ENCODE data around the gene COL28A1.

Gene COL28A1

GRCh38 chr7:7427363-7427762 is 108.3 kb downstream of the COL28A1 start:
- Histone ChIP-seq H2AFZ (ENCODE audit: low read length) (0 out of 2 replicates have a peak overlapping the region, but pooled peaks have one; percentile 16), H3K4me2 (ENCODE audit: low read depth, low read length, poor library complexity, severe bottlenecking) (no peak overlapping the region), H3K9me2 (replicated peaks; ENCODE audit: low read depth, low read length) (no peaks in the 10 kb centered on the region), H3K4me3 (ENCODE audit: low read length, poor library complexity, severe bottlenecking) (no peak overlapping the region), H3K27me3 (ENCODE audit: insufficient read depth, low read length, poor library complexity, severe bottlenecking) (no peaks in the 10 kb centered on the region), H3K4me1 (ENCODE audit: insufficient read depth, low read length, poor library complexity, severe bottlenecking) (peaks cover 7% of the 10 kb centered on the region), H4K20me1 (ENCODE audit: insufficient read depth, low read length, poor library complexity, severe bottlenecking) (no peaks in the 10 kb centered on the region), H3K9ac (ENCODE audit: low read depth, low read length, poor library complexity, severe bottlenecking) (no peak overlapping the region), H3K9me3 (ENCODE audit: insufficient read depth, low read depth, low read length) (no peaks in the 10 kb centered on the region), H3K79me2 (ENCODE audit: insufficient read depth, low read length) (no peaks in the 10 kb centered on the region), H3K36me3 (ENCODE audit: insufficient read depth, low read length) (no peaks in the 10 kb centered on the region), H3F3A (ENCODE audit: low read depth) (no peaks in the 10 kb centered on the region)
- no peak for TF ChIP-seq EZH2phosphoT487 (IDR thresholded peaks at IDR 0.05; ENCODE audit: borderline replicate concordance)
- TF ChIP-seq CTCF (conservative IDR thresholded peaks at IDR 0.05; ENCODE audit: low read length), result no peak

DNA sequence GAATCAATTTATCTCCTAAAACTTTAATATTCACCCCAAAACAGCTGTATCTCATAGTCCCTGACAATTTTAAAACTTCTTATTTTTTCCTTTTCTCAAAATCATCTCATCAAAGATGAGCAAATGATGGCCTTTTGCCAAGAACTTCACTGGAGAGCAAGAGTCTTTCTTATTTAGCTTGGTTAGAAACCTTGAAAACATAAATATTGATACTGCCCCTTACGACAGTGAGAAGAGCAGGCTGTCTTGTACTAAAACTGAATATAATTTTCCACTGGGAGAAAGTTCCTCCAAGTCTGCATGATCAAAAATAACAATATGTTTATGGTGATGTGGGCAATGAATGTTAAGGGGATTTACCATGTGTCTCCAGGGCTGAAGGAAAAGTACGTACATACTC is 109.0 kb downstream of the COL28A1 start:
- no peak overlapping the region for H3K4me2 ChIP-seq (ENCODE audit: low read depth, low read length, poor library complexity, severe bottlenecking)
- H3F3A ChIP-seq (ENCODE audit: low read depth), result no peaks in the 10 kb centered on the region
- no peaks in the 10 kb centered on the region for H4K20me1 ChIP-seq (ENCODE audit: insufficient read depth, low read length, poor library complexity, severe bottlenecking)
- H3K9me3 ChIP-seq (ENCODE audit: insufficient read depth, low read depth, low read length), result no peaks in the 10 kb centered on the region
- no peak overlapping the region for H3K4me3 ChIP-seq (ENCODE audit: low read length, poor library complexity, severe bottlenecking)
- no peaks in the 10 kb centered on the region for H3K36me3 ChIP-seq (ENCODE audit: insufficient read depth, low read length)
- no peaks in the 10 kb centered on the region for H3K79me2 ChIP-seq (ENCODE audit: insufficient read depth, low read length)
- H3K27me3 ChIP-seq (ENCODE audit: insufficient read depth, low read length, poor library complexity, severe bottlenecking), result no peaks in the 10 kb centered on the region
- no peaks in the 10 kb centered on the region for H3K9me2 ChIP-seq (replicated peaks; ENCODE audit: low read depth, low read length)
- H3K4me1 ChIP-seq (ENCODE audit: insufficient read depth, low read length, poor library complexity, severe bottlenecking), result peaks cover 7% of the 10 kb centered on the region
- no peak overlapping the region; the same call in 1 of the 2 replicates for H2AFZ ChIP-seq (ENCODE audit: low read length)
- TF ChIP-seq CTCF (conservative IDR thresholded peaks at IDR 0.05; ENCODE audit: low read length) (no peak), EZH2phosphoT487 (IDR thresholded peaks at IDR 0.05; ENCODE audit: borderline replicate concordance) (no peak)
- H3K9ac ChIP-seq (ENCODE audit: low read depth, low read length, poor library complexity, severe bottlenecking), result no peak overlapping the region

GRCh38 chr7:7425321-7425720 is 110.4 kb downstream of the COL28A1 start:
- no peaks in the 10 kb centered on the region for H3F3A ChIP-seq (ENCODE audit: low read depth)
- H3K4me2 ChIP-seq (ENCODE audit: low read depth, low read length, poor library complexity, severe bottlenecking), result peak overlapping the region; percentile 72
- TF ChIP-seq EZH2phosphoT487 (IDR thresholded peaks at IDR 0.05; ENCODE audit: borderline replicate concordance) (no peak), CTCF (conservative IDR thresholded peaks at IDR 0.05; ENCODE audit: low read length) (no peak)
- H3K79me2 ChIP-seq (ENCODE audit: insufficient read depth, low read length), result no peaks in the 10 kb centered on the region
- H3K9me2 ChIP-seq (replicated peaks; ENCODE audit: low read depth, low read length), result no peaks in the 10 kb centered on the region
- H3K9ac ChIP-seq (ENCODE audit: low read depth, low read length, poor library complexity, severe bottlenecking), result no peak overlapping the region
- no peaks in the 10 kb centered on the region for H4K20me1 ChIP-seq (ENCODE audit: insufficient read depth, low read length, poor library complexity, severe bottlenecking)
- H2AFZ ChIP-seq (ENCODE audit: low read length), result peak overlapping the region; percentile 35; the same call in 1 of the 2 replicates
- H3K9me3 ChIP-seq (ENCODE audit: insufficient read depth, low read depth, low read length), result no peaks in the 10 kb centered on the region
- no peak overlapping the region for H3K4me3 ChIP-seq (ENCODE audit: low read length, poor library complexity, severe bottlenecking)
- H3K27me3 ChIP-seq (ENCODE audit: insufficient read depth, low read length, poor library complexity, severe bottlenecking), result no peaks in the 10 kb centered on the region
- no peaks in the 10 kb centered on the region for H3K36me3 ChIP-seq (ENCODE audit: insufficient read depth, low read length)
- peaks cover 7% of the 10 kb centered on the region for H3K4me1 ChIP-seq (ENCODE audit: insufficient read depth, low read length, poor library complexity, severe bottlenecking)
